Peyer's patch (tissue), 4 donors: ENCODE results near the gene CREB1. TPM values are rescaled to one million over a fixed set of nuclear protein-coding genes. Genes with fewer than 3 reads are reported as not detected.

Experiments
- DNase-seq, 3 donors: peaks; one replicate each; pipeline ENCODE4 v3.0.0-alpha.2; 2017 to 2019
- H3K27ac ChIP-seq, 4 donors: fragments of 200-600 bp; sonication (generic); one replicate each; pipeline ENCODE4 v1.5.1; 2016 to 2019
- H3K27me3 ChIP-seq, 2 donors: fragments of 200-600 bp; sonication (generic); one replicate each; pipeline ENCODE4 v1.5.1; 2019
- H3K36me3 ChIP-seq, 3 donors: fragments of 200-600 bp; sonication (generic); one replicate each; pipeline ENCODE4 v1.5.1; 2016 to 2019
- H3K4me1 ChIP-seq, 4 donors: fragments of 200-600 bp; sonication (generic); one replicate each; pipeline ENCODE4 v1.5.1; 2016 to 2019
- H3K4me3 ChIP-seq, 4 donors: fragments of 200-600 bp; sonication (generic); 1 replicate in 3 of 4; 2 replicates in 1 of 4; pipeline ENCODE4 v1.5.1; 2016 to 2019; ENCODE audit warnings: mild to moderate bottlenecking in 1 of 4
- H3K9me3 ChIP-seq, 4 donors: fragments of 200-600 bp; sonication (generic); one replicate each; pipeline ENCODE4 v1.5.1; 2016 to 2019; ENCODE audit warnings: mild to moderate bottlenecking in 1 of 4
- CTCF ChIP-seq, 6 experiments: fragments of 450-650 bp in 4 of 6; fragments of 200-600 bp in 2 of 6; sonication (generic) in 1 of 6; IDR thresholded peaks; one replicate each; pipeline ENCODE4 v1.5.1; 2017 to 2019; ENCODE audit warnings: antibody characterized with exemption in 6 of 6, mild to moderate bottlenecking in 3 of 6, moderate library complexity in 1 of 6
- POLR2A ChIP-seq, 2 donors: fragments of 450-650 bp; IDR thresholded peaks; one replicate each; pipeline ENCODE4 v1.5.1; 2017; ENCODE audit warnings: antibody characterized with exemption in 2 of 2, mild to moderate bottlenecking in 2 of 2, moderate library complexity in 2 of 2
- total RNA-seq, 4 donors: library from RNA; depleted of rRNA; stranded (reverse); fragments of >200 nt; gene quantifications; one replicate each; pipeline ENCODE4 v1.1.0, GENCODE V29; 2016

The CREB1 gene
- total RNA-seq, 4 donors from 2014 or later = 27.9 to 97.4 (median 54.6) TPM

GRCh38 chr2:207483477-207483876, 46.3 kb upstream of the CREB1 start:
- Histone ChIP-seq H3K36me3 (no peaks in the 10 kb centered on the region), H3K27me3 (no peaks in the 10 kb centered on the region), H3K4me3 (no peak overlapping the region), H3K4me1 (no peaks in the 10 kb centered on the region), H3K27ac (no peak overlapping the region), H3K9me3 (no peaks in the 10 kb centered on the region)
- TF ChIP-seq POLR2A (IDR thresholded peaks at IDR 0.05) (no peak), CTCF (IDR thresholded peaks at IDR 0.05) (no peak)
- DNase-seq = no peak

- no peaks in the 10 kb centered on the region for H3K4me1 ChIP-seq
- H3K27ac ChIP-seq = no peak overlapping the region
- peak in 1 of 3 donors; percentile 22 for DNase-seq
- no peaks in the 10 kb centered on the region for H3K36me3 ChIP-seq
- TF ChIP-seq CTCF (IDR thresholded peaks at IDR 0.05) (no peak), POLR2A (IDR thresholded peaks at IDR 0.05) (no peak)
- no peaks in the 10 kb centered on the region for H3K27me3 ChIP-seq
- H3K4me3 ChIP-seq = no peak overlapping the region
- no peaks in the 10 kb centered on the region for H3K9me3 ChIP-seq
These were observed 45.0 kb upstream of the CREB1 start for GRCh38 chr2:207484444-207485391.

- no peaks in the 10 kb centered on the region for H3K27me3 ChIP-seq
- no peak overlapping the region for H3K27ac ChIP-seq
- H3K9me3 ChIP-seq = no peaks in the 10 kb centered on the region
- H3K4me1 ChIP-seq = no peaks in the 10 kb centered on the region
- no peak for DNase-seq
- H3K4me3 ChIP-seq = no peak overlapping the region
- H3K36me3 ChIP-seq = no peaks in the 10 kb centered on the region
- TF ChIP-seq CTCF (IDR thresholded peaks at IDR 0.05) = no peak
- no peak for TF ChIP-seq POLR2A (IDR thresholded peaks at IDR 0.05)
These were observed 42.0 kb upstream of the CREB1 start for GRCh38 chr2:207487650-207488311.

- Histone ChIP-seq H3K27ac (no peak overlapping the region), H3K27me3 (no peaks in the 10 kb centered on the region), H3K36me3 (no peaks in the 10 kb centered on the region), H3K9me3 (no peaks in the 10 kb centered on the region), H3K4me3 (no peak overlapping the region), H3K4me1 (no peaks in the 10 kb centered on the region)
- no peak for DNase-seq
- no peak for TF ChIP-seq CTCF (IDR thresholded peaks at IDR 0.05)
- TF ChIP-seq POLR2A (IDR thresholded peaks at IDR 0.05) = no peak
These were observed 40.5 kb upstream of the CREB1 start for GRCh38 chr2:207489251-207489650.

- Histone ChIP-seq H3K9me3 (no peaks in the 10 kb centered on the region), H3K36me3 (no peaks in the 10 kb centered on the region), H3K4me1 (no peaks in the 10 kb centered on the region), H3K27me3 (no peaks in the 10 kb centered on the region), H3K27ac (no peak overlapping the region), H3K4me3 (no peak overlapping the region)
- TF ChIP-seq POLR2A (IDR thresholded peaks at IDR 0.05) = no peak
- TF ChIP-seq CTCF (IDR thresholded peaks at IDR 0.05) = no peak
- no peak for DNase-seq
These were observed 39.3 kb upstream of the CREB1 start for GRCh38 chr2:207490441-207490840.
